ENCODE measurements around the gene SLC27A5.

DNA sequence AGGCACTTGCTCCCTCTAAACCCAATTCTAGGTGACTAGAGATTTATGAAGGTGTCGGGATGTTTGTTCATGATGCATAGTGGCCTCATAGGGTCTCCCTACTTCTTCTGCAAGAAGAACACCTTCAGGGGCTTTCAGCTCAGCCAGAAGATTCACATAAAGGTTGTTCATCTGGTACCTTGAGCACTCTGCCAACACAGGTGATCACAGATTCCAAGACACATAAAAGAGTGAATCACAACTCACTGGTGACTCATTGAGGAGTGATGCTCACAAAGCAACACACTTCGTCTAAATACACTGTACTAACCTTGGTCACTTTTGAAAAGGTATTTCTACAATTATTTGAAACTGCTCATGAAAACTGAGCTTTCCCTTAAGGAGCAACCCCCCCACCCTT lies 51.8 kb downstream of the SLC27A5 start:
- TF ChIP-seq POLR2AphosphoS5 (IDR thresholded peaks at IDR 0.05; ENCODE audit: control insufficient read depth, insufficient read depth, low read depth, low read length) (no peak), SOX6 (IDR thresholded peaks at IDR 0.05) (no peak), NFIC (IDR thresholded peaks at IDR 0.05) (no peak), MAFG (tag; conservative IDR thresholded peaks at IDR 0.05) (no peak), JUND (IDR thresholded peaks at IDR 0.05; ENCODE audit: borderline replicate concordance, low read depth, low read length) (no peak), JUND (tag; IDR thresholded peaks at IDR 0.05; ENCODE audit: borderline replicate concordance, low read depth, low read length) (no peak), SRSF9 (IDR thresholded peaks at IDR 0.05; ENCODE audit: borderline replicate concordance, low read depth, low read length) (no peak), U2AF1 (optimal IDR thresholded peaks at IDR 0.05; ENCODE audit: low read depth, low read length) (no peak), SP2 (IDR thresholded peaks at IDR 0.05; ENCODE audit: extremely low read depth, low read depth, low read length, poor library complexity, severe bottlenecking) (no peak), SRF (CRISPR knock-in tag; IDR thresholded peaks at IDR 0.05) (no peak)
- TF ChIP-seq, protein P1, sequence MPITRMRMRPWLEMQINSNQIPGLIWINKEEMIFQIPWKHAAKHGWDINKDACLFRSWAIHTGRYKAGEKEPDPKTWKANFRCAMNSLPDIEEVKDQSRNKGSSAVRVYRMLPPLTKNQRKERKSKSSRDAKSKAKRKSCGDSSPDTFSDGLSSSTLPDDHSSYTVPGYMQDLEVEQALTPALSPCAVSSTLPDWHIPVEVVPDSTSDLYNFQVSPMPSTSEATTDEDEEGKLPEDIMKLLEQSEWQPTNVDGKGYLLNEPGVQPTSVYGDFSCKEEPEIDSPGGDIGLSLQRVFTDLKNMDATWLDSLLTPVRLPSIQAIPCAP (CRISPR knock-in tag; IDR thresholded peaks at IDR 0.05; ENCODE audit: borderline replicate concordance): no peak
- TF ChIP-seq, protein P2, sequence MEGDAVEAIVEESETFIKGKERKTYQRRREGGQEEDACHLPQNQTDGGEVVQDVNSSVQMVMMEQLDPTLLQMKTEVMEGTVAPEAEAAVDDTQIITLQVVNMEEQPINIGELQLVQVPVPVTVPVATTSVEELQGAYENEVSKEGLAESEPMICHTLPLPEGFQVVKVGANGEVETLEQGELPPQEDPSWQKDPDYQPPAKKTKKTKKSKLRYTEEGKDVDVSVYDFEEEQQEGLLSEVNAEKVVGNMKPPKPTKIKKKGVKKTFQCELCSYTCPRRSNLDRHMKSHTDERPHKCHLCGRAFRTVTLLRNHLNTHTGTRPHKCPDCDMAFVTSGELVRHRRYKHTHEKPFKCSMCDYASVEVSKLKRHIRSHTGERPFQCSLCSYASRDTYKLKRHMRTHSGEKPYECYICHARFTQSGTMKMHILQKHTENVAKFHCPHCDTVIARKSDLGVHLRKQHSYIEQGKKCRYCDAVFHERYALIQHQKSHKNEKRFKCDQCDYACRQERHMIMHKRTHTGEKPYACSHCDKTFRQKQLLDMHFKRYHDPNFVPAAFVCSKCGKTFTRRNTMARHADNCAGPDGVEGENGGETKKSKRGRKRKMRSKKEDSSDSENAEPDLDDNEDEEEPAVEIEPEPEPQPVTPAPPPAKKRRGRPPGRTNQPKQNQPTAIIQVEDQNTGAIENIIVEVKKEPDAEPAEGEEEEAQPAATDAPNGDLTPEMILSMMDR (IDR thresholded peaks at IDR 0.05 in 2 of 3, conservative IDR thresholded peaks at IDR 0.05 in 1 of 3; ENCODE audit: insufficient read depth in 2 of 3, low read depth in 1 of 3, low read length in 3 of 3): no peak
- TF ChIP-seq, protein P3, sequence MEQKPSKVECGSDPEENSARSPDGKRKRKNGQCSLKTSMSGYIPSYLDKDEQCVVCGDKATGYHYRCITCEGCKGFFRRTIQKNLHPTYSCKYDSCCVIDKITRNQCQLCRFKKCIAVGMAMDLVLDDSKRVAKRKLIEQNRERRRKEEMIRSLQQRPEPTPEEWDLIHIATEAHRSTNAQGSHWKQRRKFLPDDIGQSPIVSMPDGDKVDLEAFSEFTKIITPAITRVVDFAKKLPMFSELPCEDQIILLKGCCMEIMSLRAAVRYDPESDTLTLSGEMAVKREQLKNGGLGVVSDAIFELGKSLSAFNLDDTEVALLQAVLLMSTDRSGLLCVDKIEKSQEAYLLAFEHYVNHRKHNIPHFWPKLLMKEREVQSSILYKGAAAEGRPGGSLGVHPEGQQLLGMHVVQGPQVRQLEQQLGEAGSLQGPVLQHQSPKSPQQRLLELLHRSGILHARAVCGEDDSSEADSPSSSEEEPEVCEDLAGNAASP (IDR thresholded peaks at IDR 0.05): no peak

Data from K562 (cell line).